Adrenal gland (tissue), 12 donors: ENCODE data around the gene BMAL1. TPM values are rescaled to one million over a fixed set of nuclear protein-coding genes. Genes with fewer than 3 reads are reported as not detected.

Source experiments
- DNase-seq, 7 donors: peaks; one replicate each; pipeline ENCODE4 v3.0.0-alpha.2; 2019 to 2020
- H3K27ac ChIP-seq, 5 donors: fragments of 200-600 bp; sonication (generic) in 4 of 5; 1 replicate in 3 of 5; 2 replicates in 2 of 5; pipeline versions ENCODE4 v1.5.1 to v1.8.0; 2016 to 2020; ENCODE audit warnings: mild to moderate bottlenecking in 1 of 5
- H3K27me3 ChIP-seq: fragments of 200-600 bp; 2 replicates; pipeline ENCODE4 v1.8.0; 2021
- H3K36me3 ChIP-seq, 2 donors: fragments of 200-600 bp; replicated peaks in 1 of 2; 1 replicate in 1 of 2; 2 replicates in 1 of 2; pipeline versions ENCODE4 v1.5.1 to v1.8.0; 2018 to 2022
- H3K4me1 ChIP-seq, 2 donors: fragments of 200-600 bp; replicated peaks in 1 of 2; 1 replicate in 1 of 2; 2 replicates in 1 of 2; pipeline versions ENCODE4 v1.5.1 to v1.8.0; 2018 to 2021
- H3K4me3 ChIP-seq, 4 donors: fragments of 200-600 bp; sonication (generic) in 3 of 4; one replicate each; pipeline ENCODE4 v1.5.1; 2016 to 2018
- H3K9me3 ChIP-seq, 3 donors: fragments of 200-600 bp; sonication (generic) in 1 of 3; replicated peaks in 1 of 3; 1 replicate in 2 of 3; 2 replicates in 1 of 3; pipeline versions ENCODE4 v1.5.1 to v1.8.0; 2016 to 2021
- CTCF ChIP-seq, 6 experiments: fragments of 450-650 bp in 4 of 6; fragments of 200-600 bp in 2 of 6; sonication (generic) in 1 of 6; IDR thresholded peaks; 1 replicate in 5 of 6; 2 replicates in 1 of 6; pipeline versions ENCODE4 v1.5.1 to v1.8.0; 2016 to 2021; ENCODE audit warnings: antibody characterized with exemption in 6 of 6, mild to moderate bottlenecking in 2 of 6, moderate library complexity in 1 of 6
- POLR2A ChIP-seq, 2 donors: fragments of 450-650 bp; IDR thresholded peaks; one replicate each; pipeline ENCODE4 v1.6.1; 2017; ENCODE audit warnings: antibody characterized with exemption in 2 of 2, mild to moderate bottlenecking in 2 of 2, moderate library complexity in 1 of 2
- WGBS, 4 donors: extraction: QIAGEN DNeasy Blood & Tissue Kit in 2 of 4; methylation state at CpG; one replicate each; pipeline versions ENCODE4 v1.1.5 to v1.1.7; 2013 to 2017; 5-methylcytosine and 5-hydroxymethylcytosine counted together
- intact Hi-C, 2 donors: fragments of 100-400 bp; cut with DNase I; formaldehyde crosslinking; loops; one replicate each; pipeline versions ENCODE4 v1.14.1 to v1.15.0; 2022 to 2023
- polyA plus RNA-seq, 3 donors: library from polyadenylated mRNA; stranded (reverse); fragments of 200-250 nt in 2 of 3; fragments of 350-450 nt in 1 of 3; fragmentation: Illumina TruSeq in 1 of 3; extraction: RNeasy Lipid Tissue Mini Kit (QIAGEN cat#74804) in 1 of 3; gene quantifications; one replicate each; pipeline ENCODE4 v1.2.3, GENCODE V29; 2013 to 2014
- total RNA-seq, 9 donors: library from RNA; depleted of rRNA in 4 of 9; stranded (reverse); fragments of >200 nt in 4 of 9; fragments of 120-200 nt in 1 of 9; fragmentation: NEBNext Ultra II Directional in 1 of 9; extraction: Animal tissue kit (Norgen Biotek cat#: 25700) in 1 of 9; gene quantifications; one replicate each; pipeline versions ENCODE4 v1.1.0 to v1.2.4, GENCODE V29; 2013 to 2023
- donor health status: healthy with polysubstance abuse.
- donor health status: Bipolar disorder and iron deficiency.
- donor health status: DM: yes; HTN: yes; CAD: no.
- donor health status: DM: no; HTN: no; CAD: no.
- donor health status: DM: no; HTN: no; CAD: no.
- donor health status: DM: yes; HTN: yes; CAD: no.

The BMAL1 gene
- total and polyA plus RNA-seq, 12 donors: 13.9 to 80.3 (median 34.3) TPM

- Histone ChIP-seq H3K4me1 (peaks cover 8 to 40% of the 10 kb centered on the region in 2 donors), H3K4me3 (no peak overlapping the region), H3K27me3 (no peaks in the 10 kb centered on the region), H3K9me3 (no peaks in the 10 kb centered on the region), H3K27ac (no peak overlapping the region), H3K36me3 (no peaks in the 10 kb centered on the region)
- no peak for TF ChIP-seq CTCF (IDR thresholded peaks at IDR 0.05)
- no peak for TF ChIP-seq POLR2A (IDR thresholded peaks at IDR 0.05)
- DNase-seq: peak in 3 of 7 donors; percentile 24 to 67 (median 33)
- 52 to 61% (median 60%) methylated on average over 7 to 9 of the region's 9 CpGs for WGBS, 4 donors
- intact Hi-C loops: no loop called here
Measured at GRCh38 chr11:13294771-13295579, 17.4 kb downstream of the BMAL1 start.

- Histone ChIP-seq H3K27me3 (no peaks in the 10 kb centered on the region), H3K36me3 (no peaks in the 10 kb centered on the region), H3K9me3 (no peaks in the 10 kb centered on the region), H3K4me1 (peaks cover 8 to 40% of the 10 kb centered on the region in 2 donors), H3K4me3 (no peak overlapping the region), H3K27ac (peak overlapping the region in 1 of 5 donors; percentile 7)
- peak in 2 of 7 donors; percentile 12 to 36 for DNase-seq
- intact Hi-C loops: no loop called here
- TF ChIP-seq CTCF (IDR thresholded peaks at IDR 0.05) (no peak), POLR2A (IDR thresholded peaks at IDR 0.05) (no peak)
- 93 to 96% (median 95%) methylated on average over 4 to 5 of the region's 5 CpGs for WGBS, 4 donors
Measured at GRCh38 chr11:13297308-13297916, 19.8 kb downstream of the BMAL1 start.

- intact Hi-C loops: no loop called here
- WGBS, 4 donors: 36 to 58% (median 47%) methylated on average over 5 of the region's 5 CpGs
Measured at GRCh38 chr11:13297917-13298356, 20.3 kb downstream of the BMAL1 start.

More at GRCh38 chr11:13297917-13298356, 20.3 kb downstream of the BMAL1 start:
- peak in 4 of 7 donors; percentile 23 to 60 (median 32) for DNase-seq
- no peak for TF ChIP-seq POLR2A (IDR thresholded peaks at IDR 0.05)
- no peak for TF ChIP-seq CTCF (IDR thresholded peaks at IDR 0.05)
- H3K36me3 ChIP-seq: no peaks in the 10 kb centered on the region
- no peaks in the 10 kb centered on the region for H3K9me3 ChIP-seq
- H3K4me1 ChIP-seq: peaks cover 8 to 40% of the 10 kb centered on the region in 2 donors
- H3K27ac ChIP-seq: peak overlapping the region in 1 of 5 donors; percentile 7
- no peaks in the 10 kb centered on the region for H3K27me3 ChIP-seq
- no peak overlapping the region for H3K4me3 ChIP-seq
